ENCODE results near the gene ZNF222. TPM values are rescaled to one million over a fixed set of nuclear protein-coding genes. Genes with fewer than 3 reads are reported as not detected.

ZNF222 gene
- total RNA-seq, 1 experiment from 2014 or later = 3.4 TPM

DNA sequence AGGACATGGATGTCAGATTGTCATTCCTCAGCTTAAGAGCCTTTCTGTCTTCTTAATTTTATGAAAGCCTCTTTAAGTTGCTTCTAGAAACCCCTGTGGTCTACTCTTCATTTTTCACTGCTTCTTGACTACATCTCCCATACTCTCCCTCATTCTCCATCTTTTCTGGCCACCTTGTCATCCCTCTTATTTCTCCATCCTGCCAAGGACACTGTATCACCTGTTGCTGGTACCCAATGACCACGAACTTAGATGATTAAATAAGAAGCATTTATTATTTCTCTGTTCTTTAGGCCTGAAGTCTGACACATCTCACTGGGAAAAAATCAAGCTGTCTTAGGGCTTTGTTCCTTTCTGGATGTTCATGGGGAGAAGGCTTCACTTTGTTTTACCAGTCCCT, 35.9 kb downstream of the ZNF222 start:
- TF ChIP-seq MYBL2 (CRISPR knock-in tag; IDR thresholded peaks at IDR 0.05) = no peak
- TF ChIP-seq TEAD4 (CRISPR knock-in tag; IDR thresholded peaks at IDR 0.05) = no peak
- TF ChIP-seq NFE2L1 (CRISPR knock-in tag; IDR thresholded peaks at IDR 0.05) = no peak
- no peak for TF ChIP-seq RELA (CRISPR knock-in tag; IDR thresholded peaks at IDR 0.05; ENCODE audit: borderline replicate concordance)
- no peak for TF ChIP-seq FOXK1 (CRISPR knock-in tag; IDR thresholded peaks at IDR 0.05)
- TF ChIP-seq, protein P1, sequence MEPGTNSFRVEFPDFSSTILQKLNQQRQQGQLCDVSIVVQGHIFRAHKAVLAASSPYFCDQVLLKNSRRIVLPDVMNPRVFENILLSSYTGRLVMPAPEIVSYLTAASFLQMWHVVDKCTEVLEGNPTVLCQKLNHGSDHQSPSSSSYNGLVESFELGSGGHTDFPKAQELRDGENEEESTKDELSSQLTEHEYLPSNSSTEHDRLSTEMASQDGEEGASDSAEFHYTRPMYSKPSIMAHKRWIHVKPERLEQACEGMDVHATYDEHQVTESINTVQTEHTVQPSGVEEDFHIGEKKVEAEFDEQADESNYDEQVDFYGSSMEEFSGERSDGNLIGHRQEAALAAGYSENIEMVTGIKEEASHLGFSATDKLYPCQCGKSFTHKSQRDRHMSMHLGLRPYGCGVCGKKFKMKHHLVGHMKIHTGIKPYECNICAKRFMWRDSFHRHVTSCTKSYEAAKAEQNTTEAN (CRISPR knock-in tag; IDR thresholded peaks at IDR 0.05) = no peak
- TF ChIP-seq ZNF138 (CRISPR knock-in tag; conservative IDR thresholded peaks at IDR 0.05) = no peak
- TF ChIP-seq ATF3 (CRISPR knock-in tag; conservative IDR thresholded peaks at IDR 0.05) = no peak
- TF ChIP-seq NR2C2 (CRISPR knock-in tag; IDR thresholded peaks at IDR 0.05) = no peak
- TF ChIP-seq, protein P2, sequence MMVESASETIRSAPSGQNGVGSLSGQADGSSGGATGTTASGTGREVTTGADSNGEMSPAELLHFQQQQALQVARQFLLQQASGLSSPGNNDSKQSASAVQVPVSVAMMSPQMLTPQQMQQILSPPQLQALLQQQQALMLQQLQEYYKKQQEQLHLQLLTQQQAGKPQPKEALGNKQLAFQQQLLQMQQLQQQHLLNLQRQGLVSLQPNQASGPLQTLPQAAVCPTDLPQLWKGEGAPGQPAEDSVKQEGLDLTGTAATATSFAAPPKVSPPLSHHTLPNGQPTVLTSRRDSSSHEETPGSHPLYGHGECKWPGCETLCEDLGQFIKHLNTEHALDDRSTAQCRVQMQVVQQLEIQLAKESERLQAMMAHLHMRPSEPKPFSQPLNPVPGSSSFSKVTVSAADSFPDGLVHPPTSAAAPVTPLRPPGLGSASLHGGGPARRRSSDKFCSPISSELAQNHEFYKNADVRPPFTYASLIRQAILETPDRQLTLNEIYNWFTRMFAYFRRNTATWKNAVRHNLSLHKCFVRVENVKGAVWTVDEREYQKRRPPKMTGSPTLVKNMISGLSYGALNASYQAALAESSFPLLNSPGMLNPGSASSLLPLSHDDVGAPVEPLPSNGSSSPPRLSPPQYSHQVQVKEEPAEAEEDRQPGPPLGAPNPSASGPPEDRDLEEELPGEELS (CRISPR knock-in tag; IDR thresholded peaks at IDR 0.05) = no peak
- TF ChIP-seq SP1 (CRISPR knock-in tag; conservative IDR thresholded peaks at IDR 0.05) = no peak
- no peak for TF ChIP-seq NR1H2 (CRISPR knock-in tag; IDR thresholded peaks at IDR 0.05)
- TF ChIP-seq JUN (CRISPR knock-in tag; IDR thresholded peaks at IDR 0.05) = no peak
- TF ChIP-seq, protein P3, sequence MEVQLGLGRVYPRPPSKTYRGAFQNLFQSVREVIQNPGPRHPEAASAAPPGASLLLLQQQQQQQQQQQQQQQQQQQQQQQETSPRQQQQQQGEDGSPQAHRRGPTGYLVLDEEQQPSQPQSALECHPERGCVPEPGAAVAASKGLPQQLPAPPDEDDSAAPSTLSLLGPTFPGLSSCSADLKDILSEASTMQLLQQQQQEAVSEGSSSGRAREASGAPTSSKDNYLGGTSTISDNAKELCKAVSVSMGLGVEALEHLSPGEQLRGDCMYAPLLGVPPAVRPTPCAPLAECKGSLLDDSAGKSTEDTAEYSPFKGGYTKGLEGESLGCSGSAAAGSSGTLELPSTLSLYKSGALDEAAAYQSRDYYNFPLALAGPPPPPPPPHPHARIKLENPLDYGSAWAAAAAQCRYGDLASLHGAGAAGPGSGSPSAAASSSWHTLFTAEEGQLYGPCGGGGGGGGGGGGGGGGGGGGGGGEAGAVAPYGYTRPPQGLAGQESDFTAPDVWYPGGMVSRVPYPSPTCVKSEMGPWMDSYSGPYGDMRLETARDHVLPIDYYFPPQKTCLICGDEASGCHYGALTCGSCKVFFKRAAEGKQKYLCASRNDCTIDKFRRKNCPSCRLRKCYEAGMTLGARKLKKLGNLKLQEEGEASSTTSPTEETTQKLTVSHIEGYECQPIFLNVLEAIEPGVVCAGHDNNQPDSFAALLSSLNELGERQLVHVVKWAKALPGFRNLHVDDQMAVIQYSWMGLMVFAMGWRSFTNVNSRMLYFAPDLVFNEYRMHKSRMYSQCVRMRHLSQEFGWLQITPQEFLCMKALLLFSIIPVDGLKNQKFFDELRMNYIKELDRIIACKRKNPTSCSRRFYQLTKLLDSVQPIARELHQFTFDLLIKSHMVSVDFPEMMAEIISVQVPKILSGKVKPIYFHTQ (CRISPR knock-in tag; IDR thresholded peaks at IDR 0.05) = no peak
- TF ChIP-seq, protein P4, sequence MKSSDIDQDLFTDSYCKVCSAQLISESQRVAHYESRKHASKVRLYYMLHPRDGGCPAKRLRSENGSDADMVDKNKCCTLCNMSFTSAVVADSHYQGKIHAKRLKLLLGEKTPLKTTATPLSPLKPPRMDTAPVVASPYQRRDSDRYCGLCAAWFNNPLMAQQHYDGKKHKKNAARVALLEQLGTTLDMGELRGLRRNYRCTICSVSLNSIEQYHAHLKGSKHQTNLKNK (CRISPR knock-in tag; IDR thresholded peaks at IDR 0.05) = no peak
- no peak for TF ChIP-seq USF1 (CRISPR knock-in tag; IDR thresholded peaks at IDR 0.05)
- no peak for TF ChIP-seq CREB1 (CRISPR knock-in tag; IDR thresholded peaks at IDR 0.05)
- TF ChIP-seq ARID4B (CRISPR knock-in tag; IDR thresholded peaks at IDR 0.05; ENCODE audit: borderline replicate concordance) = no peak
- no peak for TF ChIP-seq ZNF396 (CRISPR knock-in tag; IDR thresholded peaks at IDR 0.05; ENCODE audit: borderline replicate concordance)
- TF ChIP-seq GRHL2 (CRISPR knock-in tag; IDR thresholded peaks at IDR 0.05; ENCODE audit: insufficient replicate concordance, severe bottlenecking) = no peak
- POLR2A ChIA-PET = no interaction called here
- Mint-ChIP-seq H3K36me3 (peaks cover 68% of the 10 kb centered on the region), H3K4me1 (no peaks in the 10 kb centered on the region), H3K27ac (no peak overlapping the region), H3K27me3 (ENCODE audit: low read depth) (no peaks in the 10 kb centered on the region), H3K9me3 (peaks cover 19% of the 10 kb centered on the region), H3K4me3 (no peak overlapping the region)
- CTCF ChIA-PET = no interaction called here
- DNase-seq (ENCODE audit: low spot score) (no peak), ATAC-seq (no peak)

Measured in WTC11 (cell line).